ENCODE results near the gene RAP2A. TPM values are rescaled to one million over a fixed set of nuclear protein-coding genes. Genes with fewer than 3 reads are reported as not detected.
A peak's percentile ranks its signal among the peaks of the same experiment; 100 is the strongest.

The RAP2A gene
- total RNA-seq, 1 donor: 49.9 TPM

GRCh38 chr13:97475011-97475410, 41.0 kb downstream of the RAP2A start:
- no peak for TF ChIP-seq CTCF (IDR thresholded peaks at IDR 0.05; ENCODE audit: extremely low read depth, low read depth, low read length)
- Histone ChIP-seq H3K4me3 (ENCODE audit: insufficient read depth, low read length) (no peak overlapping the region), H3K27ac (ENCODE audit: low read depth, low read length) (no peak overlapping the region), H3K4me1 (ENCODE audit: insufficient read depth, low read length) (no peaks in the 10 kb centered on the region), H3K79me2 (ENCODE audit: insufficient read depth, low read length) (no peaks in the 10 kb centered on the region), H4K20me1 (ENCODE audit: insufficient read depth, low read length) (no peaks in the 10 kb centered on the region), H2AFZ (ENCODE audit: low read length) (no peak overlapping the region), H3K9me3 (ENCODE audit: low read depth, low read length) (no peaks in the 10 kb centered on the region), H3K27me3 (ENCODE audit: insufficient read depth, low read length) (no peaks in the 10 kb centered on the region), H3K36me3 (ENCODE audit: insufficient read depth, low read length) (no peaks in the 10 kb centered on the region), H3K4me2 (ENCODE audit: insufficient read depth, low read length) (no peak overlapping the region)
- peak; percentile 25 for DNase-seq (ENCODE audit: insufficient read length, low spot score, missing footprints)

GRCh38 chr13:97477844-97478243, 43.9 kb downstream of the RAP2A start:
- no peak for DNase-seq (ENCODE audit: insufficient read length, low spot score, missing footprints)
- Histone ChIP-seq H3K27ac (ENCODE audit: low read depth, low read length) (no peak overlapping the region), H3K27me3 (ENCODE audit: insufficient read depth, low read length) (no peaks in the 10 kb centered on the region), H3K4me3 (ENCODE audit: insufficient read depth, low read length) (no peak overlapping the region), H3K4me1 (ENCODE audit: insufficient read depth, low read length) (no peaks in the 10 kb centered on the region), H3K36me3 (ENCODE audit: insufficient read depth, low read length) (no peaks in the 10 kb centered on the region), H3K9me3 (ENCODE audit: low read depth, low read length) (no peaks in the 10 kb centered on the region), H4K20me1 (ENCODE audit: insufficient read depth, low read length) (no peaks in the 10 kb centered on the region), H3K4me2 (ENCODE audit: insufficient read depth, low read length) (no peak overlapping the region), H3K79me2 (ENCODE audit: insufficient read depth, low read length) (no peaks in the 10 kb centered on the region), H2AFZ (ENCODE audit: low read length) (no peak overlapping the region)
- TF ChIP-seq CTCF (IDR thresholded peaks at IDR 0.05; ENCODE audit: extremely low read depth, low read depth, low read length): no peak

- Histone ChIP-seq H3K4me1 (ENCODE audit: insufficient read depth, low read length) (no peaks in the 10 kb centered on the region), H3K27ac (ENCODE audit: low read depth, low read length) (no peak overlapping the region), H3K4me3 (ENCODE audit: insufficient read depth, low read length) (no peak overlapping the region), H2AFZ (ENCODE audit: low read length) (no peak overlapping the region), H3K79me2 (ENCODE audit: insufficient read depth, low read length) (no peaks in the 10 kb centered on the region), H3K4me2 (ENCODE audit: insufficient read depth, low read length) (no peak overlapping the region), H3K27me3 (ENCODE audit: insufficient read depth, low read length) (no peaks in the 10 kb centered on the region), H3K36me3 (ENCODE audit: insufficient read depth, low read length) (no peaks in the 10 kb centered on the region), H4K20me1 (ENCODE audit: insufficient read depth, low read length) (no peaks in the 10 kb centered on the region), H3K9me3 (ENCODE audit: low read depth, low read length) (no peaks in the 10 kb centered on the region)
- TF ChIP-seq CTCF (IDR thresholded peaks at IDR 0.05; ENCODE audit: extremely low read depth, low read depth, low read length): no peak
- DNase-seq (ENCODE audit: insufficient read length, low spot score, missing footprints): no peak
Measured at GRCh38 chr13:97478247-97478646, 44.3 kb downstream of the RAP2A start.

- Histone ChIP-seq H3K4me1 (ENCODE audit: insufficient read depth, low read length) (no peaks in the 10 kb centered on the region), H3K4me2 (ENCODE audit: insufficient read depth, low read length) (no peak overlapping the region), H3K9me3 (ENCODE audit: low read depth, low read length) (no peaks in the 10 kb centered on the region), H3K27me3 (ENCODE audit: insufficient read depth, low read length) (no peaks in the 10 kb centered on the region), H3K36me3 (ENCODE audit: insufficient read depth, low read length) (no peaks in the 10 kb centered on the region), H3K4me3 (ENCODE audit: insufficient read depth, low read length) (no peak overlapping the region), H4K20me1 (ENCODE audit: insufficient read depth, low read length) (no peaks in the 10 kb centered on the region), H2AFZ (ENCODE audit: low read length) (no peak overlapping the region), H3K27ac (ENCODE audit: low read depth, low read length) (no peak overlapping the region), H3K79me2 (ENCODE audit: insufficient read depth, low read length) (no peaks in the 10 kb centered on the region)
- TF ChIP-seq CTCF (IDR thresholded peaks at IDR 0.05; ENCODE audit: extremely low read depth, low read depth, low read length): no peak
- no peak for DNase-seq (ENCODE audit: insufficient read length, low spot score, missing footprints)
Measured at GRCh38 chr13:97483465-97483864, 49.5 kb downstream of the RAP2A start.

All from osteoblast (primary cell).